Left ventricle myocardium inferior (tissue), 1 donor: ENCODE results near the gene REV3L. TPM values are rescaled to one million over a fixed set of nuclear protein-coding genes. Genes with fewer than 3 reads are reported as not detected.

Experiments
- DNase-seq: peaks from one replicate; pipeline ENCODE4 v3.0.0-alpha.2; 2020
- H3K27ac ChIP-seq: fragments of 200-600 bp; replicated peaks from 2 replicates; pipeline ENCODE4 v1.8.0; 2021
- H3K27me3 ChIP-seq: fragments of 200-600 bp; 2 replicates; pipeline ENCODE4 v1.8.0; 2021; ENCODE audit warnings: low read depth
- H3K36me3 ChIP-seq: fragments of 200-600 bp; 2 replicates; pipeline ENCODE4 v1.8.0; 2021
- H3K4me1 ChIP-seq: fragments of 200-600 bp; 2 replicates; pipeline ENCODE4 v1.8.0; 2021
- H3K4me3 ChIP-seq: fragments of 200-600 bp; 2 replicates; pipeline ENCODE4 v1.8.0; 2021; ENCODE audit warnings: mild to moderate bottlenecking, moderate library complexity
- H3K9me3 ChIP-seq: fragments of 200-600 bp; replicated peaks from 2 replicates; pipeline ENCODE4 v1.8.0; 2021
- CTCF ChIP-seq: fragments of 200-600 bp; IDR thresholded peaks from 2 replicates; pipeline ENCODE4 v1.8.0; 2021; ENCODE audit warnings: antibody characterized with exemption, mild to moderate bottlenecking, borderline replicate concordance
- intact Hi-C: fragments of 100-400 bp; cut with micrococcal nuclease; formaldehyde crosslinking; loops from one replicate; pipeline ENCODE4 v1.11.0; 2022
- total RNA-seq: library from RNA; stranded (reverse); fragmentation: NEBNext Ultra II Directional; extraction: Animal tissue kit (Norgen Biotek cat#: 25700); gene quantifications from one replicate; pipeline ENCODE4 v1.2.1, GENCODE V29; 2021
- donor health status: DM: no; HTN: yes; CAD: no; lungs with severe emphysema.

The REV3L gene
- total RNA-seq, 1 donor from 2014 or later, result 12.5 TPM

GRCh38 chr6:111483736-111484632 lies 966 bp upstream of the REV3L start:
- H3K27ac ChIP-seq, result peak overlapping the region; percentile 100
- TF ChIP-seq CTCF, result no peak
- no peaks in the 10 kb centered on the region for H3K27me3 ChIP-seq
- no peaks in the 10 kb centered on the region for H3K9me3 ChIP-seq
- peaks cover 11% of the 10 kb centered on the region for H3K36me3 ChIP-seq
- intact Hi-C loops, result loop anchor here (5.0 to 10.0 kb wide), 2 partner anchors 71 to 158 kb away; no protein-coding TSS in a partner anchor
- DNase-seq, result peak; percentile 95
- peaks cover 57% of the 10 kb centered on the region for H3K4me1 ChIP-seq
- peak overlapping the region; percentile 96 for H3K4me3 ChIP-seq

GRCh38 chr6:111482188-111482958 lies 645 bp downstream of the REV3L start:
- no peaks in the 10 kb centered on the region for H3K9me3 ChIP-seq
- peak overlapping the region; percentile 96 for H3K4me3 ChIP-seq
- H3K4me1 ChIP-seq, result peaks cover 73% of the 10 kb centered on the region
- peak overlapping the region; percentile 100 for H3K27ac ChIP-seq
- no peak for TF ChIP-seq CTCF
- H3K27me3 ChIP-seq, result no peaks in the 10 kb centered on the region
- DNase-seq, result peak; percentile 40
- intact Hi-C loops, result loop anchor here (5.0 to 10.0 kb wide), 2 partner anchors 72 to 160 kb away; no protein-coding TSS in a partner anchor
- H3K36me3 ChIP-seq, result peaks cover 4% of the 10 kb centered on the region

- intact Hi-C loops, result loop anchor here (5.0 to 10.0 kb wide), 2 partner anchors 73 to 160 kb away; no protein-coding TSS in a partner anchor
- Histone ChIP-seq H3K36me3 (no peaks in the 10 kb centered on the region), H3K9me3 (no peaks in the 10 kb centered on the region), H3K4me1 (peaks cover 77% of the 10 kb centered on the region), H3K27ac (peak overlapping the region; percentile 100), H3K27me3 (no peaks in the 10 kb centered on the region), H3K4me3 (peak overlapping the region; percentile 96)
- DNase-seq, result no peak
- TF ChIP-seq CTCF, result no peak
Measured at GRCh38 chr6:111481836-111482187, 1.2 kb downstream of the REV3L start.

GRCh38 chr6:111480988-111481822 lies 1.8 kb downstream of the REV3L start:
- Histone ChIP-seq H3K4me3 (peak overlapping the region; percentile 96), H3K36me3 (no peaks in the 10 kb centered on the region), H3K9me3 (no peaks in the 10 kb centered on the region), H3K27ac (peak overlapping the region; percentile 100), H3K27me3 (no peaks in the 10 kb centered on the region), H3K4me1 (peaks cover 77% of the 10 kb centered on the region)
- intact Hi-C loops, result loop anchor here (5.0 to 10.0 kb wide), 2 partner anchors 74 to 161 kb away; no protein-coding TSS in a partner anchor
- TF ChIP-seq CTCF, result no peak
- no peak for DNase-seq

- H3K36me3 ChIP-seq, result no peaks in the 10 kb centered on the region
- H3K9me3 ChIP-seq, result no peaks in the 10 kb centered on the region
- TF ChIP-seq CTCF, result peak; percentile 48
- no peaks in the 10 kb centered on the region for H3K27me3 ChIP-seq
- DNase-seq, result no peak
- no peak overlapping the region for H3K4me3 ChIP-seq
- H3K27ac ChIP-seq, result peak overlapping the region; percentile 14
- peaks cover 73% of the 10 kb centered on the region for H3K4me1 ChIP-seq
- intact Hi-C loops, result no loop called here
Measured at GRCh38 chr6:111478749-111479148, 4.3 kb downstream of the REV3L start.
